HCT116 (cell line): ENCODE measurements around the gene FBXO34.

ENCODE experiments used
- CBX3 ChIP-seq: IDR thresholded peaks from 2 replicates; pipeline ENCODE4 v1.6.1; 2012; ENCODE audit warnings: low read depth
- EGR1 ChIP-seq: IDR thresholded peaks from 2 replicates; pipeline ENCODE4 v1.6.1; 2012; ENCODE audit warnings: low read depth
- EZH2phosphoT487 ChIP-seq: fragments of 200-600 bp; IDR thresholded peaks from 2 replicates; pipeline ENCODE4 v1.6.1; 2018; ENCODE audit warnings: antibody characterized with exemption, borderline replicate concordance
- POLR2A ChIP-seq: IDR thresholded peaks from 2 replicates; pipeline ENCODE4 v1.7.0; 2011; ENCODE audit warnings: borderline replicate concordance; ENCODE audit not compliant: insufficient read depth, insufficient read length; ENCODE audit errors: extremely low read depth
- POLR2AphosphoS5 ChIP-seq: IDR thresholded peaks from 2 replicates; pipeline ENCODE4 v1.6.1; 2011; ENCODE audit warnings: mild to moderate bottlenecking, low read depth, low read length, moderate library complexity
- TF ChIP-seq, protein P1 (sequence below): IDR thresholded peaks from 2 replicates; pipeline ENCODE4 v1.6.1; 2012
- TF ChIP-seq, protein P2 (sequence below), 3 experiments: fragments of 200-600 bp in 1 of 3; sonication (generic) in 1 of 3; IDR thresholded peaks in 2 of 3; conservative IDR thresholded peaks in 1 of 3; 2 replicates each; pipeline ENCODE4 v1.5.1; 2012 to 2017; ENCODE audit warnings: low read depth in 2 of 3, low read length in 2 of 3, antibody characterized with exemption in 1 of 3, borderline replicate concordance in 1 of 3, control low read depth in 1 of 3, mild to moderate bottlenecking in 1 of 3, mixed read lengths in 1 of 3, mixed run types in 1 of 3, moderate library complexity in 1 of 3; ENCODE audit not compliant: insufficient read depth in 1 of 3

DNA sequence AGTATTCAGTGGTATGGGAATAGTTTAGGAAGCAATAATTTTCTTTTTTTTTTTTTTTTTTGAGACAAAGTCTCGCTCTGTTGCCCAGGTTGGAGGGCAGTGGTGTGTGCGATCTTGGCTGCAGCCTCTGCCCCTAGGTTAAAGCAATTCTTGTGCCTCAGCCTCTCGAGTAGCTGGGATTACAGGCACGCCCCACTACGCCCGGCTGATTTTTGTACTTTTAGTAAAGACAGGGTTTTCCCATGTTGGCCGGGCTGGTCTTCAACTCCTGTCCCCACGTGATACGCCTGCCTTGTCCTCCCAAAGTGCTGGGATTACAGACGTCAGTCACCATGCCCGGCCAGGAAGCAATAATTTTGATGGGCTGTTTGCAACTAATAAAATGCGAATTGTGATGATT lies 78.3 kb downstream of the FBXO34 start:
- no peak for TF ChIP-seq EZH2phosphoT487
- no peak for TF ChIP-seq POLR2A
- TF ChIP-seq POLR2AphosphoS5 = no peak
- no peak for TF ChIP-seq EGR1
- TF ChIP-seq, protein P1, sequence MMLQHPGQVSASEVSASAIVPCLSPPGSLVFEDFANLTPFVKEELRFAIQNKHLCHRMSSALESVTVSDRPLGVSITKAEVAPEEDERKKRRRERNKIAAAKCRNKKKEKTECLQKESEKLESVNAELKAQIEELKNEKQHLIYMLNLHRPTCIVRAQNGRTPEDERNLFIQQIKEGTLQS = no peak
- TF ChIP-seq, protein P2, sequence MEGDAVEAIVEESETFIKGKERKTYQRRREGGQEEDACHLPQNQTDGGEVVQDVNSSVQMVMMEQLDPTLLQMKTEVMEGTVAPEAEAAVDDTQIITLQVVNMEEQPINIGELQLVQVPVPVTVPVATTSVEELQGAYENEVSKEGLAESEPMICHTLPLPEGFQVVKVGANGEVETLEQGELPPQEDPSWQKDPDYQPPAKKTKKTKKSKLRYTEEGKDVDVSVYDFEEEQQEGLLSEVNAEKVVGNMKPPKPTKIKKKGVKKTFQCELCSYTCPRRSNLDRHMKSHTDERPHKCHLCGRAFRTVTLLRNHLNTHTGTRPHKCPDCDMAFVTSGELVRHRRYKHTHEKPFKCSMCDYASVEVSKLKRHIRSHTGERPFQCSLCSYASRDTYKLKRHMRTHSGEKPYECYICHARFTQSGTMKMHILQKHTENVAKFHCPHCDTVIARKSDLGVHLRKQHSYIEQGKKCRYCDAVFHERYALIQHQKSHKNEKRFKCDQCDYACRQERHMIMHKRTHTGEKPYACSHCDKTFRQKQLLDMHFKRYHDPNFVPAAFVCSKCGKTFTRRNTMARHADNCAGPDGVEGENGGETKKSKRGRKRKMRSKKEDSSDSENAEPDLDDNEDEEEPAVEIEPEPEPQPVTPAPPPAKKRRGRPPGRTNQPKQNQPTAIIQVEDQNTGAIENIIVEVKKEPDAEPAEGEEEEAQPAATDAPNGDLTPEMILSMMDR (IDR thresholded peaks at IDR 0.05 in 2 of 3, conservative IDR thresholded peaks at IDR 0.05 in 1 of 3; ENCODE audit: borderline replicate concordance in 1 of 3, insufficient read depth in 1 of 3, low read depth in 2 of 3, low read length in 2 of 3) = no peak
- no peak for TF ChIP-seq CBX3
